ENCODE results near the gene HTN3.
"Not testable (repeated sequence)": the region's sequence is repeated elsewhere in the genome, so short reads cannot be mapped to it uniquely, and the experiment has no call there.

Gene HTN3

DNA sequence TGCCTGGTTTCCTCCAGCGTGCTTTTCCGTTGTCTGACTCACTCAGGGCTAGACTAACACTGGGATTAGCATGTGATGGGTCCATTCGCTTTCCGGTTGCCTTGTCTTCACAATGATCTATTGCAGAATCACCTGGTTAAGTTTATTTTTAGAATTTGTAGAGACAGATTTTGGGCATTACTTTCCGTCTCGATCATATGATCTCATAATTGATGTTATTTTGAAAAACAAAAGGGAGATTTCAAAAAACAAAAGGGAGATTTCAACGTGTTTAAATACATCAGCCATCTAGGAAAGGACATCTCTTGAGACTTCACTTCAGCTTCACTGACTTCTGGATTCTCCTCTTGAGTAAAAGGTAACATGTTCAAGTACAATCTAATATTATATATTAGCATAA, at the start of gene HTN3:
TSS of gene HTN3 (plus strand) at position 301 of the 400 bp plus-strand sequence. CDS start 2,282 bp downstream, outside the sequence.
- DNase-seq, result not testable (repeated sequence)

GRCh38 chr4:69984030-69984443, 44.2 kb upstream of the HTN3 start:
- DNase-seq, result no peak

- DNase-seq, result no peak
Measured at GRCh38 chr4:69986663-69987062, 41.6 kb upstream of the HTN3 start.

GRCh38 chr4:69991016-69991415, 37.2 kb upstream of the HTN3 start:
- DNase-seq, result no peak

DNA sequence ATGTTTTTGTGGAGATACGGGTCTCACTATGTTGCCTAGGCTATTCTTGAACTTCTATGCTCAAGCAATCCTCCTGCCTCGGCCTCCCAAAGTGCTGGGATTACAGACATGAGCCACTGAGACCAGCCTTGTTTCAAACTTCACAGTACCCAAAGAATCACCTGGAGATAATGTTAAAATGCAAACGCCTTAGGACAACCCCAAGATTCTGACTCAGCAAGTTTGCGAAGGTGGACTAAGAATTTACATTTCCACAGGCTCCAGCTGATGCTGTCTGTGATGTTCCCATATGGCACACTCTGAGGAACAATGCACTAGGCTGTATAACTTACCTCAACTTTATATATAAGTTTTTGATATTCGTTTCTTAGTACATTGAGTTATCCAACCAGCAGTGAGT, 33.5 kb upstream of the HTN3 start:
- no peak for DNase-seq

GRCh38 chr4:69995526-69996016, 32.7 kb upstream of the HTN3 start, which contains the start of gene STATH:
STATH (plus strand) TSS chr4:69995966; CDS start chr4:69998438, 2,472 bp downstream.
- DNase-seq, result no peak

- no peak for DNase-seq
Measured at GRCh38 chr4:69999420-69999819, 28.8 kb upstream of the HTN3 start.

DNA sequence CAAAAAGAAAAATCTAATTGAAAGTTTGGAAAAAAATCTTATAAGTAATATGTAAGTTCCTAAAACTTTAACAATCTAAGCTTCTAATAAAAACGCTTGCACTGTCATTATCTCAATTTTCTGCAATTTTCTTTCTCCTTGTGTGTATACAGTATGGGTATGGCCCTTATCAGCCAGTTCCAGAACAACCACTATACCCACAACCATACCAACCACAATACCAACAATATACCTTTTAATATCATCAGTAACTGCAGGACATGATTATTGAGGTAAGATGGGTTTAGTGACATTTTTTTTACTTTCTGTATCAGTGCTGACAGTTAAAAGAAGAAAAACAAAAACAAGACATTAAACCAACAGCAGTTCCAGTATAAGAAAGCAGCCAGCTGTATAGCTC, 27.5 kb upstream of the HTN3 start:
- DNase-seq, result no peak

DNA sequence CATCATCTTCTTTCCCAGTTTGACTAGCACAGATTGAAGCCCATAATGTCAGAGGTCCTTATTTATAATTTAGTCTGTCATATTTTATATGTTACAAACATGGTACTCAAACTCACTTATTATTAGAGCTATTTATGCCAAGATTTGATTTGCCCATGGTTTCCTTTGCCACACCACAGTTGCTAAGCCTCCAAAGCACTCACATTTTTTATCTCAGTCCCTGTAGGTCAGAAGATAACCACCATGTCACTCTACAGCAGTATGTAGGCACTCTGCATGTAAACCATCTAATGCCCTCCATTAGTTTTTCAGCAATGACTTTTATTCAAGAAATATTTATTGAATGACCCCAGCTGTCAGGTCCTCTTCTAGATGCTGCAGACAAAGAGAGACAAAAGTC, 25.8 kb upstream of the HTN3 start:
- DNase-seq, result no peak

- DNase-seq, result no peak
Measured at GRCh38 chr4:70008771-70009170, 19.5 kb upstream of the HTN3 start.

DNA sequence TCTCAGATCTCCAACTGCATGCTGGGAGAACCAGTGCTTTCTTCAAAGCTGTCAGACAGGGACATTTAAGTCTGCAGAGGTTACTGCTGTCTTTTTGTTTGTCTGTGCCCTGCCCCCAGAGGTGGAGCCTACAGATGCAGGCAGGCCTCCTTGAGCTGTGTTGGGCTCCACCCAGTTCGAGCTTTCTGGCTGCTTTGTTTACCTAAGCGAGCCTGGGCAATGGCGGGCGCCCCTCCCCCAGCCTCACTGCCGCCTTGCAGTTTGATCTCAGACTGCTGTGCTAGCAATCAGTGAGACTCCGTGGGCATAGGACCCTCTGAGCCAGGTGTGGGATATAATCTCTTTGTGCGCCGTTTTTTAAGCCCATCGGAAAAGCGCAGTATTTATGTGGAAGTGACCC, 9.3 kb upstream of the HTN3 start:
- not testable (repeated sequence) for DNase-seq

DNA sequence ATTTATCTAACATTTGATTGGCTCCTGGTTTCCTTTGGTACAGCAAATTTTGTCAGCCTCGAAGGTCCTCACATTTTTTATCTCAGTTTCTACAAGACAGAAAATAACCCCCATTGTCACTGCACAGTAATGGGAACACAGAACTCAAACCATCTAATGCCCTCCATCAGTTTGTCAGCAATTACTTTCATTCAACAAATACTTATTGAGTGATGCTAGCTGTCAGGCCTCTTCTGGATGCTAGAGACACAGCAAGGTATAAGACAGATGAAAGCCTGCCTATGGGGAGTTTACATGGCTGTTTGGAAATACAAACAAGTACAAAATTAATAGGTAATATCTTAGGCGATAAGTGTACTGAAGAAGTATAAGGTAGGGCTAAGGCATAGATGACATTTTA, 5.0 kb upstream of the HTN3 start:
- no peak for DNase-seq

DNA sequence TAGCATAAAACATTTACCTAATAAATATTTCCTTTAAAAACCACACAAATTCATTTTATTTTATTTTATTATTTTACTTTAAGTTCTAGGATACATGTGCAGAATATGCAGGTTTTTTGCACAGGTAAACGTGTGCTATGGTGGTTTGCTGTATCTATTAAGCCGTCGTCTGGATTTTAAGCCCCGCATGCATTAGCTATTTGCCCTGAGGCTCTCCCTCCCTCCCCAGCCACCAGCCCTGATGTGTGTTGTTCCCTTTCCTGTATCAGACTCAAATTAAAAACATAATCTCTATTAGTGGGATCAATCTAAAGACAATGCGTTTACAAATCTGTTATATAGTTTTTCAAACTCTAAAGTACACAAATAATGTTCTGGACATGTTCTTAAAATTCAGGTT, 1.2 kb upstream of the HTN3 start:
- no peak for DNase-seq

DNA sequence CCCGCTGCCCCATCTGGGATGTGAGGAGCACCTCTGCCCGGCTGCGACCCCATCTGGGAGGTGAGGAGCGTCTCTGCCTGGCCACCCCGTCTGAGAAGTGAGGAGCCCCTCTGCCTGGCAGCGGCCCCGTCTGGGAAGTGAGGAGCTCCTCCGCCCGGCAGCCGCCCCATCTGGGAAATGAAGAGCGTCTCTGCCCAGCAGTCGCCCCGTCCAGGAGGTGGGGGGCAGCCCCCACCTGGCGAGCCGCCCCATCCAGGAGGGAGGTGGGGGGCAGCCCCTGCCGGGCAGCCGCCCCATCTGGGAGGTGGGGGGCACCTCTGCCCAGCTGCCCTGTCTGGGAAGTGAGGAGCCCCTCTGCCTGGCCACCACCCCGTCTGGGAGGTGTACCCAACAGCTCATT, 9.3 kb downstream of the HTN3 start:
- DNase-seq, result not testable (repeated sequence)

- not testable (repeated sequence) for DNase-seq
Measured at GRCh38 chr4:70039928-70040327, 11.7 kb downstream of the HTN3 start.

DNA sequence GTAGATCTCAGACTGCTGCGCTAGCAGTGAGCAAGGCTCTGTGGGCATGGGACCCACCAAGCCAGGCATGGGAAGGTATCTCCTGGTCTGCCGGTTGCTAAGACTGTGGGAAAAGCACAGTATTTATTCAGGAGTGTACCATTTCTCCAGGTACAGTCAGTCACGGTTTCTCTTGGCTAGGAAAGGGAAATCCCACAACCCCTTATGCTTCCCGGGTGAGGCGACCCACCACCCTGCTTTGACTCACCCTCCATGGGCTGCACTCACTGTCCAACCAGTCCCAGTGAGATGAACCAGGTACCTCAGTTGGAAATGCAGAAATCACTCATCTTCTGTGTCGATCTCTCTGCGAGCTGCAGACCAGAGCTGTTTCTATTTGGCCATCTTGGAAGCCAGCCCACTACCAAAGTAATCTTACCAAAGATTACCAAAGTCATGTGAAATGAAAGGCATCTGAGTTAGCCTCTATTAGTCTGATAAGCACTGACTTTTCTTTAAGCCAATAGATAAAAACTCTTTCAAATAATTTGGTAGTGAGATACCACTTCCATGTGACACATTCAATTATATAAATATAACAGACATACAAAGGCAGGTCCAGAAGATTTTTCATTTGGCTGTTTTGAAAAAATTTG, 13.5 kb downstream of the HTN3 start:
- no peak for DNase-seq

DNA sequence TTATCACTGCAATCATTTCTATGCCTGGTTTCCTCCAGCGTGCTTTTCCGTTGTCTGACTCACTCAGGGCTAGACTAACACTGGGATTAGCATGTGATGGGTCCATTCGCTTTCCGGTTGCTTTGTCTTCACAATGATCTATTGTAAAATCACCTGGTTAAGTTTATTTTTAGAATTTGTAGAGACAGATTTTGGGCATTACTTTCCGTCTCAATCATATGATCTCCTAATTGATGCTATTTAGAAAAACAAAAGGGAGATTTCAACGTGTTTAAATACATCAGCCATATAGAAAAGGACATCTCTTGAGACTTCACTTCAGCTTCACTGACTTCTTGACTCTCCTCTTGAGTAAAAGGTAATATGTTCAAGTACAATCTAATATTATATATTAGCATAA, 21.9 kb downstream of the HTN3 start, which contains the start of gene HTN1:
TSS of gene HTN1 (plus strand) at position 301 of the 400 bp plus-strand sequence. CDS start 2,639 bp downstream, outside the sequence.
- not testable (repeated sequence) for DNase-seq

DNA sequence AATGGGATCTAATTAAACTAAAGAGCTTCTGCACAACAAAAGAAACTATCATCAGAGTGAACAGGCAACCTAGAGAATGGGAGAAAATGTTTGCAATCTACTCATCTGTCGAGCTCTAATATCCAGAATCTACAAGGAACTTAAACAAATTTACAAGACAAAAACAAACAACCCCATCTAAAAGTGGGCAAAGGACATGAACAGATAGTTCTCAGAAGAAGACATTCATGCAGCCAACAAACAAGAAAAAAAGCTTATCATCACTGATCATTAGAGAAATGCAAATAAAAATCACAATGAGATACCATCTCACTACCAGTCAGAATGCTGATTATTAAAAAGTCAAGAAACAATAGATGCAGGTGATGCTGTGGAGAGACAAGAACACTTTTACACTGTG, 28.3 kb downstream of the HTN3 start:
- not testable (repeated sequence) for DNase-seq

DNA sequence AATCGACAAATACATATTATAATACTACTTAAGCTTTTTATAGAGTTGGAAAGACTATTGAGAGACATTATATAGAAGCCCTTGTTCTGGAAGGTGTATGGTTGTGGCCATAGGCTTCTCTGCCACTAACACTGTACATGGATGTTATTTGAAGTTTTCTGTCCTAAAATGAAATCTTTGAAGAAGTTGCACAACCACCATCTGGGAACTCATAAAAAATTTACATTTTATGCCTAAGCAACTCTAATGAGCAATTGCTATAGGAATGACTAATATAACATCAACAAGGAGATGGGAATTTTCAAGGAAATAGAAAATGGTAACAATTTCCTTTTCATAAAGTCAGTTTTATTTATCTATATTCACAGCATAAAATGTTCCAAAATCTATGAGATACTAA, 29.4 kb downstream of the HTN3 start:
- no peak for DNase-seq

DNA sequence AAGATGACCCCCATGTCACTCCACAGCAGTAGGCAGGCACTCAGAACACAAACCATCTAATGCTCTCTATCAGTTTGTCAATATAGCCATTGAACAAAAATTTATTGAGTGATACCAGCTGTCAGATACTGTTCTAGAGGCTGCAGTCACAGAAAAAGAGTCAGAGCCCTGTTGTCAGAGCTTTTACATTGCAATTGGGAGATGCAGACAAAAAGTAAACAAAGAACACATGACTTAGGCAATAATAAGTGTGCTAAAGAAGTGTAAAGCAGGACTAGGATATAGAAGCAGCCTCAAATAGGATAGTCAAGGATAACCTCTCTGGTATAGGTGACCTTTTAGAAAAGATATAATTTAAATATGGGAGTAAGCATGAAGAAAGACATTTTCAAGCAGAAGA, 30.9 kb downstream of the HTN3 start:
- no peak for DNase-seq

DNA sequence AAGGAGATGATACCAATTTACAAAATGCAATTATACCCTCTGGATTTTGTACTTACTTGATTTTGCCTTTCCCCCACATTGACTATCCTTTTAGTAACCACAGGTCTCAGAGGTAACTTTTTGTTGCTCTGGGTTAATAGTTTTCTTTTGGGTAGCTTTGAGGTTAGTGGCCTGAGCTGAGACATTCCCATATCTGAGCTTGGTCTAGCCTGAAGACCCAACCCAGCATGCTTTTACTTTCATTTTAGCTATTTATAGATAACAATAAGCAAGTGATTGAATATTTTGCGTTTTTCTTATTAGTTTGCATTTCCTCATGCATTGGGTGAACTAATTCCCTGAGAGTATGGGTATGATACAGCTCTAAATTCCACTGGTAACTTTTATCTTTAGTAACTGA, 33.7 kb downstream of the HTN3 start:
- no peak for DNase-seq

GRCh38 chr4:70080205-70080604, 51.9 kb downstream of the HTN3 start:
- DNase-seq, result no peak

Measured in NCI-H1694 (cell line).